Fibroblast of the conjunctiva (primary cell): Measurements from ENCODE around the gene RCBTB2.
"Not testable (repeated sequence)": the region's sequence is repeated elsewhere in the genome, so short reads cannot be mapped to it uniquely, and the experiment has no call there.

ENCODE experiments used
- DNase-seq: peaks from one replicate; pipeline ENCODE4 v3.0.0-alpha.2; 2010; ENCODE audit warnings: low read depth

The RCBTB2 gene

GRCh38 chr13:48532506-48533499, at the start of gene RCBTB2:
Gene RCBTB2, minus strand, starts transcription at chr13:48533080. Its CDS starts 11,141 bp downstream, at chr13:48521939.
- peak; percentile 98 for DNase-seq

DNA sequence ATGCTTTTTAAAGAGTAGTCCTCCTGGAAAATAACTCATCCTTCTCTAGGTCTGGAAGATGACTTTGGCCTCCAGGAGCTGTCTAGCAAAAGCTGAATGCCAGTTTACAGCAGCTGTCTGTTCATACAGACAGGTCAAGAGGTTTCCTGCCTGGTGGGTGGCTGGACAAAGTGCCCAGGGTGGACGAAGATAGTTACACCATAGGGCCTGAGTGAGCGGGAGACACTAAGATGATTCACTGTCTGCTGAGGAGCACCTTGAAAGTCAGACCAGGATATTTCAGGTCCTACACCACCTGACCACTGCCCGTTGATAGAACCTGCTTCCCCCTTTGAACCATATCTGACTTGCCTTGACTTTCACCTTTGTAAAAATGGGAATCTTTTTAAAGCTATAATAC, 49.2 kb upstream of the RCBTB2 start:
- DNase-seq: no peak

- no peak for DNase-seq
Observed at GRCh38 chr13:48580896-48581295, 48.0 kb upstream of the RCBTB2 start.

- peak; percentile 49 for DNase-seq
Observed at GRCh38 chr13:48580185-48580803, 47.4 kb upstream of the RCBTB2 start.

DNA sequence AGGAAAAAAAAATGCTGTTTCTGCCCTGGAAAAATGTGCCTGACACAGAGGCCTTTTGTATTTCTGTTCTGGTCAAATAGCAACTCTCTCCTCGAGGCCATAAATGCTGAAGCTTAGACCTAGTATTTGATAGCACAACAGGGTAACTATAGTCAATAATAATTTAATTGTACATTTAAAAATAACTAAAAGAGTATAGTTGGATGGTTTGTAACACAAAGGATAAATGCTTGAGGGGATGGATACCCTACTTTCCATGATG, 47.0 kb upstream of the RCBTB2 start:
- DNase-seq: not testable (repeated sequence)

DNA sequence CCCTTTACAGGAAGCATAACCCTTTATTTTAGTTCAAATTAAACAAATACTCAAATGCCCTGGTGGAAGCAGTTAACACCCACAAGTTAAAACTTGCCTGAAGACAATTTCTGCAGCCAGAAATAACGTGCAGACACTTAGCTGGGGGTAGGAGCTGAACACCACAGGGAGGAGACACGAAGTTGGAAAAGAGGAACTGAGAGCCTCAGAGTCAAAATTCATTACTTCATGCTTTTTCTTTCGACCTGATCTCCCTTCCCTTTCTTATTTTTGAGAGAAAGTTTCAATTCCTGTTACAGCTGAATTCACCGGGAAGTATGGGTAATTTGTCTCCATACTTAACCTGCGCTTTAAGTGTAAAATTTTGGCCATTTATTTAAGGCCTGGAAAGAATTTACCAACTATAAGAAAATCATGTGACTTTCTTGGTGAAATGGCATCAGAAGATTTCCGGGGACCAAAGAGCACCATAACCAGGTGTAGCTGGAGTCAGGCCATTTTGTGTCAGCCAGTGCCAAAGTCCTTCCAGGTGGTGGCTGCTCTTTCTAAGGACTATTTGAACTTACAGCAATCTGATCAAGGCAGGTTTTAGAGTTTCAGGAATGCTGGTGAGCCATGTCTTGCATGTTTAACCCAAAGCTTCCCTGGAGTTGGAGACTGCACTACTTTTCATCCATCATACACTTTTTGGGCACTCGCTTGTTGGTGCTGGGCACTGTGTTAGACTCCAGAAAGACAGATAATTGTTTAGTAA, 46.5 kb upstream of the RCBTB2 start:
- DNase-seq: no peak

DNA sequence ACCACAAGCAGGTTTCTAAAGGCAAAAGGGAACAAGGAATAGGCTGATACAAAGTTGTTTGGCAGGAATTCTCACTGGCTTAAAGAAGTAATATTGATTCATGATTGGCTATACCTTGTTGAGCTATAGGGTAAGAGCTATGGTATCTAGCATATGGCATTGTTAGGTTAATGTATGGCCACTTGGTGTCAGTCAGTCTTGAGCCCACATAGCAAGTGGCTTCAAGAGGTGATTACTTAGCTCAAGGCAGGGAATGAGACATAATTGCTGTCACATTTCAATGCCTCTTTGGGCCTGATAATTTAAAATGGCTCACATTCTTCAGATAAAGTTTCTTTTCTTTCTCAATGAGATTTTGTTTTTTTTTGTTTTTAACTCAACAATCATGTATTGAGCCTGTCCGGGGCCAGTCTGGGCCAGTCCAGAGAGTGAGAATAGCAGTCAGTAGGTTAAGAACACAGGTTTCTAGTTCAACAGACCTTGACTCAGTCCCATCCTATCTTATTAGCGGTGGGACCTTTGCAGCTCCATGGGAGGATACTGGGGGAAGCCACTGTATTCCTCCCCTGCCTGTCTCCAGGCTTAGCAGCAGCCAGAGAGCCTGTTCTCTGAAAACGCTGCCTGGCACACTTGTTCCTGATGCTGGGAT, 45.8 kb upstream of the RCBTB2 start:
- DNase-seq: no peak

DNA sequence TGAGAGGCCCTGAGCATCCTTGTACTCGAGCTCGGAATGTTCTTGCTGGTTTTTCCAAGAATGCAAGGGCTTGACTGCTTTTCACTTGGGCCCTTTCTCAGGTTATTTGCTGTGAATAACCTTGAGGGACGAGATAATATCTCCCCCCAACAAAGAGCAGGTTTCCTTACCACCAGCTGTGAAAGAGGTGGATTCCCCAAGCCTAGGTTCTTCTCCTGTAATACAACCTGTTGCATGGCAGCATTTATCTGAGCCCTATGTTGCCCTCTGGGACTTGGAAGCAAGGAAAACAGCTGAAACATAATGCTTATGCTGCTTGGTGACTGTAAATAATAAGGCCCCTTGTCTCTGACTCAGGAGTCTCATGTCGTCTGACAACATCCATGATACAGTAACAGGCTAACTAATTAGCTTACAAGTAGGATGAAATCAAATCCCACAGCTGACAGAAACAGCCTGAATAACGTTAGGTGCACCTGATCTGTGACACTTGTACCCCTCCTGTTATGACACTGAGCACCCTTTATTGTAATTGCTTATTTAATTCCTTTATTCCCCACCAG, 43.6 kb upstream of the RCBTB2 start:
- no peak for DNase-seq

DNA sequence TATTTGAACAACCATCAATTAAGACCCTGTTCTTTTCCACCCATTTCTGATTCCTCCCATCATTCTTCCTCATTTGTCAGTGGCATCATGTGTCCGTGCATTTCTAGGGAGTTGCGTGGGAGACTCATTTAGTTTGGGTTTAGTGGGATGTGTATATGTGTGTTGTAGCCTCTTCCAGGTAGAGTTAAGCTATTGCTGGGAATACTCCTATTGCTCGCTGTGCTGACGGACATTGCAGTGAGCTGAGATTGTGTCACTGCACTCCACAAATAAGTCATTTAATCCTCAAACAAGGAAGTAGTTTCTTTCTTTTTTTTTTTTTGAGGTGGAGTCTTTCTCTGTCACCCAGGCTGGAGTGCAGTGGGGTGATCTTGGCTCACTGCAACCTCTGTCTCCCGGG, 42.2 kb upstream of the RCBTB2 start:
- no peak for DNase-seq

DNA sequence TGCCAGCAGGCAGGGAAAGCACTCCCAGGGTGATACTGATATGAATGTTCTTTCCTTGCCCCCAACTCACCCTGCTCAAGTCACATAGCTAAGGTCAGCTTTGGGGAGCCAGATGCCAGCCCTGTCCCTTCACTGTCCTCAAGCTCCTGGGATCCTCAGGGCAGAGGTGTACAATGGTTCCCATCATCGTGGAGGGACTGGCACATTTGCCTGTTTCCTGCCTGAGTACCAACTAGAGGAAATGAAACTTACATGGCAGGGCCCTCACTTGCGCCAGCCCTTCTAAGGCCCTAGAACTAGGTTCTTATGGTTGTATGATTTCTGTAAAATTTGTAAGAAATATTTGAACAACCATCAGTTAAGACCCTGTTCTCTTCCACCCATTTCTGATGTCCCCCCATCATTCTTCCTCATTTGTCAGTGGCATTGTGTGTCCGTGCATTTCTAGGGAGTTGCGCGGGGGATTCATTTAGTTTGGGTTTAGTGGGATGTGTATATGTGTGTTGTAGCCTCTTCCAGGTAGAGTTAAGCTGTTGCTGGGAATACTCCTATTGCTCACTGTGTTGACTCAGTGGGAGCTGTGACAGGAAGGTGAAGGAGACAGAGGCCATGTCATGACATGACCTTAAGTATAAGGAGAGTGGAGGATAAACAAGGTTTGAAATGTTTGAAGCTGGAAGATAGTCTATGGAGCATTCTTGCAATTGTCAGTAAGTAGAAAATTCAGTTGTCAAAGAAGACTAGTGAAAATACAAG, 41.3 kb upstream of the RCBTB2 start:
- DNase-seq: no peak

DNA sequence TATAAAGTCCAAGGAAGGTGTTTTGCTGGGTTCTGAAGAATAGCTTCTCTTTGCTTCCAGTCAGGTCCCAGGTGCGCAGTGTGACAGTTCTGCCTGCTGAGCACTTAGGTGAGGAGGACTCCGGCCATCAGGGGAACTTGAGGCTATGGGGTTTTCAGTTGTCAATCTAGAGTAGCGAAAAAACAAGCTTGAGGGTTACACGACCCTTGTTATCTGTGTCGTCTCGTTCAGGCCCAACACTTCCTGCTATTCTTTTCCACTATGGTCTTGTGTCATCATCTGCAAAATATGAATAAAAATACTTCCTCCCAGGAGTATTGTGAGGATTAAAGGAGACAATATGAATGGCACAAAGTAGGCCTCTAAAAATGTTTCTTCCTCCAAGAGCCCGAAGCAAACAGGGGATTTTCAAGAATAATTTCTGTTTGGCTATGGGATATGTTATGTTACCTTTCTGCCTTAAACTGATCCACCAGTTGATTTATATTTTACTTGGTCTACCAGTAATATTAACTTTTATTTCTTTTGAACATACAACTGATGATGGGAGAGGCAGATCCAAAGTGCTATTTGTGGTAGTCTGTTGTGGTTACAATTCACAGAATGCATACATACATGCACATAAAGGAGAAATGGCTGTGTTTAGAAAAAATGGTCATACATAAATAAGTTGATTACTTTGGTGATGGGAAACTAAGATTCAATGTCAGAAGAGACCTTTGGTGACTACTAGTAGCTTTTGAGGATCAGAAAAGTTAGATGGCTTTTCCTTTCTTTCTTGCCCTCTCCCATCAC, 40.5 kb upstream of the RCBTB2 start:
- DNase-seq: no peak

GRCh38 chr13:48571126-48571913, 38.4 kb upstream of the RCBTB2 start:
- peak; percentile 71 for DNase-seq

DNA sequence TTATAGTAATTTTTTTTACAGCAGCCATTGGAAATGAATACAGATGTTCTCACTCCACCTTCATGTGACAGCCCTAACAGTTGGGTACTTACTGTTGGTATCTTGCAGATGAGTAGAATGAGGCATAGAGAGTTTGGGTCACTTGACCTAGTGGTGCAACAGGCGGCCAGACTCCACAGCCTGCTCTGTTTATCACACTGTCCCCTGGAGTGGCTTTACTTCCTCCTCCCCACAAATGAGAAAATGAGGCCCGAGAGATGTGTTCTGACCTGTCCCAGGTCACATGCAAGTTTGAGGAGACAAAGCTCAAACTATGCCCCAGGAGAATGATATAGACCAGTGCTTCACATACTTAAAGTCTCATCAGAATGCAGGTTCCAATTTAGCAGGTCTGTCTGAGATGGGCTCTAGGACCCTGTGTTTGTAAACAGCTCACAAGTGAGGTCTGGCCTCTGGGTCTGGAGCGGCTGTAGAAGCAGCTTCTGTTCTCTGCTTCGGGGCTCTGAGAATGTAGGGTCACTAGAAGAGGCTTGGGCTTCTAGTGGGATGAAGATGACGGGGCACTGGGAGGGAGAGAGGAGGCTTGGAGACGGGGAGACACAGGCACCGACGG, 37.4 kb upstream of the RCBTB2 start:
- DNase-seq: no peak

GRCh38 chr13:48569104-48569666, 36.3 kb upstream of the RCBTB2 start:
- no peak for DNase-seq

DNA sequence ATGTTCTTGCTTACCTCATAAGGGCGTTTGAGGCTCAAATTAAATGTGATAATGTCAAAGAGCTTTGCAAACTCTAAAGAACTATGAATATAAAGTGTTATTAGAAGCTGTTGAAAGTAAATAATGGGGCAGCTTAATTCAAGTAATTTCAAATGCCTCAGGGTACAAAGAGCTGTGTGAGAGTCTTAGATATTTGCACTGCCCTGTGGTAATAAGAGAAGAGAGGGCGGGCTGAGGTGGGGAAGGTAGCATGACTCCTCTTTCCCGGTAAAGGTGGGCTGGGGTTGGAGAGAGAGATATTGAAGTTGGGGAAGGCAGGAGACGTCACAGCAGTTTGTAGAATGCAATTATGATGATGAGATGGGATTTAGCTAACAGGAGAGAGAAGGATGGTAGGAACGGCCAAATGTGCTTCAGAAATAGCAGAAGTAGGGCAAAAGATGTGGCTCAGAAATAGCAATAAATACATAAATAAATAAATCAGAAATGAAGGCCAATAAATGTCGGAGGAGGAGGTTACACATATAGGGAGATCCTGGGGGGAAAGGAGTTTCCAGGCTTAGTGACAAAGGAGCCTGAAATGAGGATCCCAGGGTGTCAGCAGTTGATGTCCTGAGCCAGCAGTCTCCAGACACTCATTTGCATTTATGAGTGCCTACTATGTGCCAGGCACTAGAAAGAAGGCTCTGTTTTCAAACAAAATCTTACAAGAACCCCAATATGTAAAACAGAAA, 35.7 kb upstream of the RCBTB2 start:
- DNase-seq: no peak

DNA sequence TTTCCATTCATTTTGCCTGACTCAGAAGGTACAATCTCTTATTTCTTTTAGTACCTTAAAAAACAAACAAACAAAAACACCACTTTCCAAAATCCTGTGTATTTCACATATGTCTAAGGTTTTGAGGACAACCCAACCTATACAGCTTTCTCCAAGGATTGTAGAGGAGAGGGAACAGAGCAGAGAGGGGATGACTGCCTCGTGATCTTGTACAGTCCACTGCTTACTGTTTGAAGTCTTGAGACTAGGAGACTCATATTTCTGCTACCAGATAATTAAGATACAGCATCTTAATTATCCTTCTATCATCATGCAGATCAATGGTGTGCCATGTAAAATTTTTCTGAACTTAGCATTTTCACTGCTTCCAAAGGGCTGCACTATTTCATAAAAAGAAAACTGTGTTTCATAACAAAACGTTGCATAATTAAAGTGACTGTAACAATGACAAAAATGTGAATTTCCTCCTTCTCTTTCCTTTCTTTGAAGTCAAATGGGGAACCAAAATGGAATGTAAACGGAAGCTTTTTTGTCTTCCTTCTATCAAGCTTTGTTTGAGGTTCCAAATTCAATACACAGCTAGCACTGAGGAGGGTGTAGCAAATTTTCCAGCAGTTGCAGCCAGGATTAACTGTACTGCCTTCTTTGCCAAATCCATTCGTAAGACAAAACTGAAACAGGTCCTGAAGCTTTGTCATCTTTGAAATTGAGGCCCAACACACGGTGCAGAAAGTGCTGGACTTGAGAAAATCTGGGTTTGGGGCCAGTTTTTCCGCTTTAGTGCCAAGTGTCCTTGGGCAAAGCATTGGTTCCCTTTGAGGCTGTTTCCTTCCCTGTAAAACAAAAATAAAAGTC, 34.9 kb upstream of the RCBTB2 start:
- peak; percentile 89 for DNase-seq

GRCh38 chr13:48564056-48564455, 31.2 kb upstream of the RCBTB2 start:
- no peak for DNase-seq
